COLO668 (cell line): ENCODE measurements around the gene LRRIQ1.
A peak's percentile ranks its signal among the peaks of the same experiment; 100 is the strongest.
"Not testable (repeated sequence)": the region's sequence is repeated elsewhere in the genome, so short reads cannot be mapped to it uniquely, and the experiment has no call there.

ENCODE experiments used
- DNase-seq: peaks from one replicate; lab custom pipeline; 2025; ENCODE audit not compliant: unreplicated experiment; lab: John Stamatoyannopoulos, UW

The LRRIQ1 gene, protein sequence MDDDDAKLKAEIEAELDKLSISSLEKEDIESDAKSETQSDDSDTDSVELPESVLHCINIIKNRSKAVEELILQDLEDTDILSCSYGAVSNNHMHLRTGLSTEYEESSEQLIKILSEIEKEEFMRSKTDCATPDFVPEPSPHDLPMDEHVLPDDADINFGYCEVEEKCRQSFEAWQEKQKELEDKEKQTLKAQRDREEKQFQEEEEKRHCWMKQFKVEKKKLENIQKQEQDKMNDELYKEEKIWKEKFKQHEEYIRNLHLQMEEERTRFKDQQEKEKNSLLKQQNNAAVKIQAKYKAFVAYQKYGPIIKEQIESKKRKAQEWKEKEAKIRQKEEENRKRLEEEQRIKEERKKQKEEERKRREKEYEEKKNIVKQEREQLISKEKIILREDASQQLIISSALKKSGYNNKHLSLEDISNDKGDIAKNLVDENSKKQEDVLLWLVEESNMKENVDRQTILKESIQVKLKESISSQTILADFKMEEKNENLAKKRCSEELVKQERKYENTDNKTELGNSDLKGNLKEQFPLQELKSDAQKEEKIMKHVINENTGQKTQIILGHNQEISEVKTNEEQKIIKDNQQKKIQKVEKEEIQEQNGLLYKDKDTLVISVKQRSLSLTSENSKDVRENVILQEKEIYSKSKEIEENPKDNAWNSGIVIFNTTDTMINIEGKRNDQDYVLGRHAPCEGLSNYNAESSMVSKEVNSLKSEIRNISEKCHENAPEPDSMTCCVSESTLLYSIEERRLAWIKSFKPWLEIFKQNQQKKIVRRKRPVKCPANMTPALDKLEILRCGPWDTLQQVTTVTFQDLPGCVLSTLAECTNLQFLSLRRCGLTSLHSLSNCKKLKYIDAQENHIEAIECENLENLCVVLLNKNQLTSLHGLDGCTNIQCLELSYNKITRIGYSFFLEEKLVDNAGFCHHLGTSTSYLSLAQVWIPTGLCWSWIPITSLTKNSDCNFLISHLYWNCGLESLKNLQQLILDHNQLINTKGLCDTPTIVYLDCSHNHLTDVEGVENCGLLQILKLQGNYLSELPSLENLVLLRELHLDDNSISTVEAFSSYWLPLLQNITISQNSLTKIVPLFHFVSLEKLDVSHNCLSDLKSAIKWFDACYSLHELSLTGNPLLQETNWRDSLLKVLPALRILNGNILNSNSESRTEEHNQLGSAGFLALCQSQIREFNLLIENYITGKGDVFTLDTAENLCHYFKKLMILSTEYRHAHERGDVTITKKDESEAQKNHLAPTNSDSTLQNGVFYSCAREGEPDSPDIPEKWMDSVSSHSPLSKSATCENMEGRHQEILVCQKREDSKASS (N-terminal part only)

DNA sequence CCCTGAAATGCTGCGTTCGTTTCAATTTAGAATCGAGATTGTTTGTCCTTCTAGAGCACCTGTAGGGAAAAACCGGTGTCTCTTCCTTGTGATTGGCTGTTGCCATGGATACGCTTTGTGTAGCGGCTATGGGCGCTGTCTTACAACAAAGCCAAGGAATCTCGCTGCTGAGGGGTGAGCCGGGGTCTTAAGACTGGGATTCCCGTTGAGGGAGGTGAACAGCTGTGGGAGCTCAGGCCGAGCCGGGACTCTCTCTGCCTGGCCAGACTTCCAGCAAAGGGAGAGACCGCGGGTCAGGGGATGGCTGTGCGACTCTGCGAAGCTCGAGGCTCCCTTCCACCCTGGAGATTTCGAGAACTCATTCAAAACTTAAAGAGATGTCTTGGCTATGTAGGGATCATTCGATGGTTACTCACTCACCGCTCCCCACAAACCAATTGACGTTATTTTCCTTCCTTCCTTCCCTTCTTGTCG lies at the start of gene LRRIQ1, which contains the start of gene TSPAN19:
LRRIQ1 (plus strand) TSS at position 118 of the 474 bp plus-strand sequence. CDS start 1,826 bp downstream, outside the sequence.
TSPAN19 (minus strand) TSS at position 44 of the 474 bp plus-strand sequence. CDS start 6,331 bp downstream, outside the sequence.
- DNase-seq = peak; percentile 77

DNA sequence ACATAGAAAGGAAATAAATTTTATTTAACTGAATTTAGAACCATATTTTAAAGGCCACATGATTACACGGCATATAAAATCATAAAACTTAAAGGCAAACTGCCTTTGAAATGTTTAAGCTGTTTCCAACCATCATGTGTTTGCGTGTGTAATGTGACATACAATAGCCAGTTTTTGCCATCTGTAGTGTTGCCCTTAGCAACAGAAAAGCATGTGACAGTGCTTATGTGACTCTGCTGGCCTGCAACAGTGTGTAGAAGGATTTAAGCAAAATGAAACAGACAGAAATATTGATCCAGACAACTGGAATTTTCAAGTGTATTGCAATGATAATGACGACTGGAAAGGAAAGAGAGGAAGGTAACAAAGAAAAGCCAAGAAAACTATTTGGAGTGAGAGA lies 49.6 kb upstream of the LRRIQ1 start:
- peak; percentile 12 for DNase-seq

DNA sequence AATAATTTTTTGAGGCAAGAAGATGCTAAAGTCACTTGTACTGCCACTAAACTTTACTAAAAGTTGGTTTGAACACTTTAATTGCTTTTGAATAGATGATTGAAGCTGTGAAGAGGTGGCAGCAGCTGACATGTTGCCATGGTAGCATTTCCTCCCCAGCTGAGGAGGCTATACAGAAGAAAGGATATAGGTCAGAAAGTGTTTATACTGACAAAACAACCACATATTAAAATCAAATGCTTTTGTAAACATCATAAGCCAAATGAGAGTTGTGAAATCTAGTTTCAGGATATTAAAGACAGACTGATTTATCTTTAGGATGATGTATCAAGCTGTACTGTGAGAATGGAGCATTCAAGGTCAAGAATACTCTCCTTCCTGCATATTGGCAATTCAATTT lies 41.7 kb upstream of the LRRIQ1 start:
- DNase-seq = no peak

DNA sequence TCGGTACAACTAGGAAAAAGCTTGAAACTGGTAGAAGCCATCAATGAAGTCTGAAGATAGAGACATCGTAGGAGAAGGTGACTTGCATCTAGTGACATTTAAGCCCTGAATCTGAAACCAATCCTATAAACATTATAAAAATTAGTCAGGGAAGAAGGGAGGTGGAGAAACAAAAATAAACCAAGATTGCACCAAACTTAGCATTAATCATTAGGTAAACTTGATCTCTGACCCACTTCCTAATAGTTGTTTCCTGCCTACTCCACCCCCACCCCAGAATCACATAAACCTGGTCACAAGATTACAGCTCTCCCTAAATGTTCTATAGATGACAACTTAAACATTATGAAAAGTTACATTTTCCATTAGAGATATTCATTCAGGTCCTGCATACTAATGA lies 40.5 kb upstream of the LRRIQ1 start:
- no peak for DNase-seq

DNA sequence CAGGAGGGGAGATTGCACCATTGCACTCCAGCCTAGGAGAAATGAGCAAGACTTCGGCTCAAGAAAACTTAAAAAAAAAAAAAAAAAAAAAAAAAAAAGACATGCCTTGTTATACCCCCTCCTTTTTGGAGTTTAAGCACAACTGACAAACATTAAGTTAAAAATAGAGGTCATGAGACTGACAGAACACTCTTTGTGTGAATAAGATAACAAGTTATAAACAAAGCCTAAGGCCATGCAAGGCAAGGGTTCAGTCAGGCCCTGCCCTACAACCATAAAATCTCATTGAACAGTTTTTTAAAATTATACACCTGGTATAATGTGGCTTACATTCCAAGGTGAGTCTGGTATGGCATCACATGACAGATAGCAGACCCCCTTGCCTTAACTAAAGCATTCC lies 39.4 kb upstream of the LRRIQ1 start:
- no peak for DNase-seq

DNA sequence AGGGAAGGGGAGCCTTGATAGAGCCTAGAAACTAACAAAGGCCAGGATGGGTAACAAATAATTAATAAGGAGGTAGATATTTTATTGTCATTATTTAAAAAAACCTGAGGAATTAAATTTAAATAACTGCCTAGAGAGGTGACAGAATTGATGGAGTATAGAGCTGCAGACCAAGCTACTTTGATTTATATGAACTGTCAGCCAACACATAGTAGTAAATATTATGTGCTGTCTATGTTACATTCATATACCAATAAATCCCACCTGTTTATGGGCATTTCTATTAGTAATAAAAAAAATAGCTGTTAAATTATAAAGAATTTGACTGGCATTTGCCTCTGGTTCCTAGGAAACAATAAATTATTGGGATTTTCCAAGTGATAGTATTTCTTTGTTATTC lies 37.8 kb upstream of the LRRIQ1 start:
- no peak for DNase-seq

DNA sequence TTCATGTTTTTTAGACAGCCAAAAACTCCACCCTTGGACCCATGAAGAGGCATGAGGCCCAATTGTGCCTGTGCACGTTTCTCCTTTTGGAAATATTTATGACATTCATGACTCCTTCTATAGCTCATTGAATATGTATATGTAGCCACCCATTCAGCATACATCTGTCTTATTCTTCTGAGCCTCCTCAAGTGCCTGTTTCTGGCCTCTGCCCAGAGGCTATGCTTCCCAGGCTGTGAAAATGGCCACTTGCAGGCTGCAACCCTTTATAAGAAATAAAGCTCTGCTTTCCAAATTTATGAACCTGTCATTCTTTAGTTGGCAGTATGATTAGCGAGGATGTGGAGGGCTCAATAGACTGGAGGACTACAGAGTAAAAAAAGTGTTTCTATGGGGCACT lies 35.4 kb upstream of the LRRIQ1 start:
- no peak for DNase-seq

DNA sequence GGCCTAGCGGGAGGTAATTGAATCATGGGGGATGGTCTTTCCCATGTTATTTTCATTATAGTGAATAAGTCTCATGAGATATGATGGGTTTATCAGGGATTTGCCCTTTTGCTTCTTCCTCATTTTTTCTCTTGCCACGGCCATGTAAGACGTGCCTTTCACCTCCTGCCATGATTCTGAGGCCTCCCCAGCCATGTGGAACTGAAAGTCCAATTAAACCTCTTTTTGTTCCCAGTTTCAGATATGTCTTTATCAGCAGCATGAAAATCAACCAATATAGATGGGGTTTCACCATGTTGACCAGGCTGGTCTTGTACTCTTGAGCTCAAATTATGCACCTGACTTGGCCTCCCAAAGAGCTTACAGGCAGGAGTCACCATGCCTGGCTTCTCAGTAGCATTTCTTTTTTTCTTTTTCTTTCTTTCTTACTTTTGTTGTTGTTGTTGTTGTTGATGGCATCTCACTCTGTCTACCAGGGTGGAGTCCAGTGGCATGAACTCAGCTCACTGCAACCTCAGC lies 33.3 kb upstream of the LRRIQ1 start:
- DNase-seq = no peak

DNA sequence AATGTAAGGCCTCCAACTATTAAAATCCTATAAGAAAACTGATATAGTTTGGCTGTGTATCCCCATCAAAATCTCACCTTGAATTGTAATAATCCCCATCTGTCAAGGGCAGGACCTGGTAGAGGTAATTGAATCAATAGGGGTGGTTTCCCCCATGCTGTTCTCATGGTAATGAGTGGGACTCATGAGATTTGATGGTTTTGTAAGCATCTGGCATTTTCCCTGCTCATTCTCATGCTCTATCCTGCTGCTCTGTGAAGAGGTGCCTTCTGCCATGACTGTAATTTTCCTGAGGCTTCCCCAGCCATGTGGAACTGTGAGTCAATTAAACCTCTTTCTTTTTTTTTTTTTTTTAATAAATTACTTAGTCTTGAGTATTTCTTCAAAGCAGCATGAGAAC lies 31.9 kb upstream of the LRRIQ1 start:
- no peak for DNase-seq

DNA sequence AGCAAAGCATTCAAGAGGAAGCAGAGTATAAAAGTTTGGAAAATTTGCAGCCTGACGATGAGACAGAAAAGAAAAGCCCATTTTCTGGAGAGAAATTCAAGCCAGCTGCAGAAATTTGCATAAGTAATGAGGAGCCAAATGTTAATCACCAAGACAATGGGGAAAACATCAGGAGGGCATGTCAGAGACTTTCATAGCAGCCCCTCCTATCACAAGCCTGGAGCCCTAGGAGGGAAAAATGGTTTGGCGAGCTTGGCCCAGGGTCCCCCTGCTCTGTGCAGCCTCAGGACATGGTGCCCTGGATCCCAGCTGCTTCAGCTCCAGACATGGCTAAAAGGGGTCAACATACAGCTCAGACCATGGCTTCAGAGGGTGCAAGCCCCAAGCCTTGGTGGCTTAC lies 31.1 kb upstream of the LRRIQ1 start:
- not testable (repeated sequence) for DNase-seq

DNA sequence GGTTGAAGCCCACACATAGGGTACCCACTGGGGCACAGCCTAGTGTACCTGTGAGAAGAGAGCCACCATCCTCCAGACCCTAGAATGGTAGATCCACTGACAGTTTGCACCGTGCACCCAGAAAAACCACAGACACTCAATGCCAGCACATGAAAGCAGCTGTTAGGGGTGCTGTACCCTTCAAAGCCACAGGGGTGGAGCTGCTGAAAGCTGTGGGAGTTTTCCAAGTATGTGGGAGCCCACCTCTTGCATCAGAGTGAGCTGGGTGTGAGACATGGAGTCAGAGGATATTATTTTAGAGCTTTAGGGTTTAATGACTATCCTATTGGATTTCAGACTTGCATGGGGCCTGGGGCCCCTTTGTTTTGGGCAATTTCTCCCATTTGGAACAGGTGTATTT lies 30.5 kb upstream of the LRRIQ1 start:
- DNase-seq = no peak

DNA sequence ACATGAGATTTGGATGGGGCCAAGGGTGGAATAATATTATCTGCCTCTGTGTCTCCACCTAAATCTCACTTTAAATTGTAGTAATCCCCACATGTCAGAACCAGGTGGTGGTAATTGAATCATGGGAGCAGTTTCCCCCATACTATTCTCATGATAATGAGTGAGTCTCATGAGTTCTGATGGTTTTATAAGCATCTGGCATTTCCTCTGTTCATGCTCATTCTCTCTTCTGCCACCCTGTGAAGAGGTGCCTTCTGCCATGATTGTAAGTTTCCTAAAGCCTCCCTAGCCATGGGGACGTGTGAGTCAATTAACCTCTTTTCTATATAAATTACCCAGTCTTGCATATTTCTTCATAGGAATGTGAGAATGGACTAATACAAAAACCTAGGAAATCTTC lies 29.9 kb upstream of the LRRIQ1 start:
- DNase-seq = no peak

DNA sequence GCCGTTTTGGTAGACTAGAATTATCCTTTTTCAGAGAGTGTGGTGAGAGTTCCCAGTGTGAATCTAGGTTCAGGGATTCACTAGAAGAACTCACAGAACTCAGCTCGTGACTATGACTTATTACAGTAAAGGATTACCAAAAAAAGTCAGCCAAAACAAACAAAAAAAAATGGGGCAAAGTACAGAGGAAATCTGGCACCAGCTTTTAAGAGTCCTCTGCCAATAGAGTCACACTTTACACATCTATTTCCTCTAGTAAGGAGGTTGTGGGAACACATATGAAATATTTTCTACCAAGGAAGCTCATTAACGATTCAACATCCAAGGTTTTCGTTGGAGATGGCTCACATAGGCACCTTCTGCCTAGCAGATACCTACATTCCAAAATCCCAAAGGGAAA lies 28.3 kb upstream of the LRRIQ1 start:
- DNase-seq = no peak

DNA sequence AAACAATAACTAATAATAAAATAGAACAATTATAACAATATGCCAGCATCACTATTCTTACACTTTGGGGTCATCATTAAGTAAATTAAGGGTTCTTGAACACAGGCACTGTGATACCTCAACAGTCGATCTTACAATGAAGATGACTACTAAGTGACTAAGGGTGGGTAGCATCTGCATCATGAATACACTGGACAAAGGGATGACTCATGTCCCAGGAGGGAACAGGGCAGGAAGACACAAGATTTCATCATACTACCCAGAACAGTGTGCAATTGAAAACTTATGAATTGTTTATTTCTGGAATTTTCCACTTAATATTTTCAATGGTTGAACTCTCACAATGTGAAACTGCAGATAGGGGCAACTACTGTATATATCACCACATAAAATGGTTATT lies 19.7 kb upstream of the LRRIQ1 start:
- DNase-seq = no peak

DNA sequence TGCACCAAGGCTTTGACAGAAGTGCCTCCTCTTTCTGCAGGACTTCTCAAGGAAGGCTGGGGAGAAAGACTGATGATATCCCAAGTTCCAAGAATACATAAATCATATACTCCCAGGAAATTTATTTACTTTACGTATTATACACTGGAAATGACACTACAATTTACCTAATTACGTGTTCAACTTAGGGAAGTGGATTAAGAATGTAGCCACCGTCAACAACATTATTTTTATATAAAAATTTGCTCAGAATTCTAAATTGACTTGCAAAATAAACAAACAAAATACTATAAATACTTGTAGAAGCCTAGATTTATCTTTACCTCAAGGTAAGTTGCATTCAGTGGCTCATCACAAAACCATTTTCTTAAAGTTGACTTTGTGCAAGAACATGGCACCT lies 19.0 kb upstream of the LRRIQ1 start:
- no peak for DNase-seq

DNA sequence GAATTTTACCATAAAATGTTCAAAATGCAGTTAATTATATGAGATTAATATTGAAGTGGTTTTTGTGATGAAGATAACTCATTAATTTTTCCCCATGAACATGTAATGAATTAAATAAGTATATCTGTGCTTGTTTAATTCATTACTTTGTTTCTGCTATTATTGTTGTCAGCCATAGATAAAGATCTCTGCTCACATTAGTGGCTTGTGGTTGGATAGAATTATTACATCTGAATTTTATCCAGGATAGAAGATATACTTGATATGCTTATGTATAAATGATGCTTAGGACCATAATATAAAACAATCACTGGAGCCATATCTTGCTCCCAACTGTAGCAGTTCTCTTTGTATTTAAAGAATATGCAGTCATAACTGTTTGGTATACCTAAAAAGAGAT lies 18.5 kb upstream of the LRRIQ1 start:
- DNase-seq = no peak

DNA sequence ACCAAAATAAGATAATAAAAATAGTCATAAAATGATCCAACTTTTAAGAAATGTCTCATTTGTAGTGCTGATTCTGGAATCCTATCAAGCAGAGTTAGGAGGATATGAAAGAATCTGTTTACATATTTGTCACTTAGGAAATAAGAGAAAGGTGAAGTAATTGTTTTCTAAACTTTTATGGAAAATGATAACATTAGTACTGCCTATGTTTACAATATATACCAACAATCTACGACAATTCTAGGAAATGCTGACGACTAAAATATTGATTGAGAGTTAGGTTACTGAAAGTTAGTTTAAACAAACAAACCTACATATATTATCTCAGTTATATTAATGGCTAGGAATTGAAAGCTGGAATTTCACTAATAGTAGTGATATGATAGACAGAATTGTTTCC lies 18.1 kb upstream of the LRRIQ1 start:
- no peak for DNase-seq

DNA sequence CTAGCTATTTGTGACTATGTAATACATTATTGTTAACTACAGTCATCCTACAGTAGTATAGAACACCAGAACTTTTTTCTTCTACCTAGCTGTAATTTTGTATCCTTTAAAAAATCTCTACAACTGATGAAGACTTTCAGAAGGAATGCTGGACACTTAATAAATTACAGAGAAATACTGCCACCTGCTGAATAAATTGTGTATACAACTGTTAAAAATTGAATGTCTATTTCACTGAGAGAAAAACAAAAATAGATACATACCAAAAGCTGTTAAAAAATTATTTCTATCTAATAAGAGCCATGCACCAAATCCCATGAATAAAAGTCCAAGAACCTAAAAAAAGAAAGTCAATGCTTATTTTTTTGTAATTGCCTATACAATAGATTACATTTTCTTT lies 6.7 kb upstream of the LRRIQ1 start:
- no peak for DNase-seq

DNA sequence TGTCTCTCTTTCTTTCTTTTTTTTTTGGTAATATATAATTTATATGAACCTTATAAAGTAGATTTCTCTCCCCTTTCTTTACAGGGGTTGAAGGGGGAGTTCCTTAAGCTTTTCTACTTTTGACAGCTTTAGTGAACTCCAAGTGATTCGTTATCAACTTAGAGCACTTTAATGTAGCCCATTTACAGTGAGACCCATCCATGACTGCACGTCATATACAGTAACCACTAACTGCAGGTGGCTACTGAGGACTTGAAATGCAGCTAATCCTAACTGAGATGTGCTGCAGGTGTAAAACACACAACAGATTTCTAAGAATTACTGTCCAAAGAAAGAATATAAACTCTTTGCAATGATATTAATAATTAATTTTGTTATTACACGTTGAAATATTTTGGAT lies 582 bp downstream of the LRRIQ1 start:
- DNase-seq = no peak

DNA sequence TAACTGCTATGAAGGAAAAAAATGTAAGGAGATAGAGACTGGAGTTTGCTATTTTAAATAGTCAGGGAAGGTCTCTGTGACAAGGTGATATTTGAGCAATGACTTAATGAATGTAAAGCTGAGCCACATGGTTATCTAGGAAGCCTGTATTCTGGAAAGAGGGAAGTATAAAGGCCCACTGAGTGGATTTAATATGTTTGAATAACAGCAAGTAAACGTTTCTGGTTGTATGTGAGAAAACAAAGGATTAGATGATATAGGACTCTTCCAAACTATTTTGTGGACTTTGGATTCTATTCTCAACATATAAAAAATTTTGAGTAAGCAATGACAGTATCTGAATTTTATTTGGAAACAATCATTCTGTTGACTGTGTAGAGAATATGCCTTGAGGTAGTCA lies 5.2 kb downstream of the LRRIQ1 start:
- no peak for DNase-seq

DNA sequence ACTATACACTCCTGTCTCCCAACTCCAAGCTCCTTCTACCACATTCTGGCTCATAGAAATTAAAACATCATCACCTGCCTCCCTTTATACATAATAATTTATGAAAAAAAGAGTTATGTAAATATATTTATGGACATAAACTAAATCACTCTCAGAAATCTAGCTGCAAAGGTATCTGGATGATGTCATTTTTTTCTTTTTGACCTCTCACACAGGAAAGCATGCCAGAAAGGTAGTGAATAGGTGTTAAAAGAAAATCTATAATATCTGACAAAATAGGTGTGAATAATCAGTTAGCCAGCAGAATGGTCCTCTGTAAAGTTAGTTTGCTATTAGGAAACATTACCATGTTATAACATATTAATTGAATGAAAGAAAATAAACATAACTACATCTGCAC lies 7.7 kb downstream of the LRRIQ1 start:
- DNase-seq = no peak
